ENCODE measurements around the gene ATP2B3.

DNA sequence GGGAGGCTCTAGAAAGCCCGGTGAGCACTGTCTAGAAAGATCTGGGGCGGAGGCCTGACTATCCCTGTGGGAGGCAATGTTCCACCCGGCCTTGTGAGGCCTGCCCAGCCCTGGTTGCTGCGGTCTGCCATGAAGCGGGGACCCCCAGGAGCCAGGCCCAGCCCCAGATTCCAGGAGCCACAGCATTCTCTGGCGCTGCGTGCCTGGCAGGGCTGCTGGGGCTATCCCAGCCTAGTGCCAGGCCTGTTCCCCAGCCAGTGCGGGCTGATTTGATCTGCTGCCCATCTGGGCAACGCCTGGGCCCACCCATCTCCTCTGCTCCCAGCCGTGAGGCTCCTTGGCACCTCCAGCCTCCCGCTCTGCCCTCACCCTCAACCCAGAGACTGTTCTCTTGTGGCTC lies 19.6 kb downstream of the ATP2B3 start:
- TF ChIP-seq, protein P1, sequence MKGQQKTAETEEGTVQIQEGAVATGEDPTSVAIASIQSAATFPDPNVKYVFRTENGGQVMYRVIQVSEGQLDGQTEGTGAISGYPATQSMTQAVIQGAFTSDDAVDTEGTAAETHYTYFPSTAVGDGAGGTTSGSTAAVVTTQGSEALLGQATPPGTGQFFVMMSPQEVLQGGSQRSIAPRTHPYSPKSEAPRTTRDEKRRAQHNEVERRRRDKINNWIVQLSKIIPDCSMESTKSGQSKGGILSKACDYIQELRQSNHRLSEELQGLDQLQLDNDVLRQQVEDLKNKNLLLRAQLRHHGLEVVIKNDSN (IDR thresholded peaks at IDR 0.05), result no peak
- TF ChIP-seq TAF1 (IDR thresholded peaks at IDR 0.05; ENCODE audit: low read depth) (no peak), ZBTB7A (IDR thresholded peaks at IDR 0.05; ENCODE audit: low read depth) (no peak), EGR1 (IDR thresholded peaks at IDR 0.05) (no peak), RAD21 (IDR thresholded peaks at IDR 0.05; ENCODE audit: low read depth) (no peak), YY1 (IDR thresholded peaks at IDR 0.05; ENCODE audit: low read depth) (no peak), CEBPB (IDR thresholded peaks at IDR 0.05) (no peak), EP300 (IDR thresholded peaks at IDR 0.05; ENCODE audit: borderline replicate concordance) (no peak), FOXM1 (IDR thresholded peaks at IDR 0.05; ENCODE audit: borderline replicate concordance, low read depth) (no peak), CREB1 (IDR thresholded peaks at IDR 0.05; ENCODE audit: low read depth) (no peak), TEAD4 (IDR thresholded peaks at IDR 0.05) (no peak)
- TF ChIP-seq, protein P2, sequence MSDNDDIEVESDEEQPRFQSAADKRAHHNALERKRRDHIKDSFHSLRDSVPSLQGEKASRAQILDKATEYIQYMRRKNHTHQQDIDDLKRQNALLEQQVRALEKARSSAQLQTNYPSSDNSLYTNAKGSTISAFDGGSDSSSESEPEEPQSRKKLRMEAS (IDR thresholded peaks at IDR 0.05), result no peak
- TF ChIP-seq, protein P3, sequence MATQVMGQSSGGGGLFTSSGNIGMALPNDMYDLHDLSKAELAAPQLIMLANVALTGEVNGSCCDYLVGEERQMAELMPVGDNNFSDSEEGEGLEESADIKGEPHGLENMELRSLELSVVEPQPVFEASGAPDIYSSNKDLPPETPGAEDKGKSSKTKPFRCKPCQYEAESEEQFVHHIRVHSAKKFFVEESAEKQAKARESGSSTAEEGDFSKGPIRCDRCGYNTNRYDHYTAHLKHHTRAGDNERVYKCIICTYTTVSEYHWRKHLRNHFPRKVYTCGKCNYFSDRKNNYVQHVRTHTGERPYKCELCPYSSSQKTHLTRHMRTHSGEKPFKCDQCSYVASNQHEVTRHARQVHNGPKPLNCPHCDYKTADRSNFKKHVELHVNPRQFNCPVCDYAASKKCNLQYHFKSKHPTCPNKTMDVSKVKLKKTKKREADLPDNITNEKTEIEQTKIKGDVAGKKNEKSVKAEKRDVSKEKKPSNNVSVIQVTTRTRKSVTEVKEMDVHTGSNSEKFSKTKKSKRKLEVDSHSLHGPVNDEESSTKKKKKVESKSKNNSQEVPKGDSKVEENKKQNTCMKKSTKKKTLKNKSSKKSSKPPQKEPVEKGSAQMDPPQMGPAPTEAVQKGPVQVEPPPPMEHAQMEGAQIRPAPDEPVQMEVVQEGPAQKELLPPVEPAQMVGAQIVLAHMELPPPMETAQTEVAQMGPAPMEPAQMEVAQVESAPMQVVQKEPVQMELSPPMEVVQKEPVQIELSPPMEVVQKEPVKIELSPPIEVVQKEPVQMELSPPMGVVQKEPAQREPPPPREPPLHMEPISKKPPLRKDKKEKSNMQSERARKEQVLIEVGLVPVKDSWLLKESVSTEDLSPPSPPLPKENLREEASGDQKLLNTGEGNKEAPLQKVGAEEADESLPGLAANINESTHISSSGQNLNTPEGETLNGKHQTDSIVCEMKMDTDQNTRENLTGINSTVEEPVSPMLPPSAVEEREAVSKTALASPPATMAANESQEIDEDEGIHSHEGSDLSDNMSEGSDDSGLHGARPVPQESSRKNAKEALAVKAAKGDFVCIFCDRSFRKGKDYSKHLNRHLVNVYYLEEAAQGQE (IDR thresholded peaks at IDR 0.05; ENCODE audit: low read depth), result no peak

Data from Ishikawa (cell line).